Activated naive CD8-positive, alpha-beta T cell treated with anti-CD3 and anti-CD28 coated beads, Interleukin-2, amount 50 U/mL, for 24 hours (primary cell): Measurements from ENCODE around the gene NAA40.
A peak's percentile ranks its signal among the peaks of the same experiment; 100 is the strongest.

Source experiments
- ATAC-seq: fragments of 150-1000 bp; cut with Tn5 transposase; one replicate; pipeline ENCODE4 v1.10.0; 2021
- DNase-seq: peaks from one replicate; pipeline ENCODE4 v3.0.0; 2021
- H3K27ac Mint-ChIP-seq: one replicate; pipeline ENCODE4 v1.8.0; 2021; ENCODE audit warnings: mild to moderate bottlenecking, mixed read lengths
- H3K27me3 Mint-ChIP-seq: one replicate; pipeline ENCODE4 v1.8.0; 2021; ENCODE audit warnings: mixed read lengths
- H3K36me3 Mint-ChIP-seq: one replicate; pipeline ENCODE4 v1.8.0; 2021; ENCODE audit warnings: low read depth, mixed read lengths
- H3K4me1 Mint-ChIP-seq: one replicate; pipeline ENCODE4 v1.8.0; 2021; ENCODE audit warnings: mixed read lengths
- H3K4me3 Mint-ChIP-seq: one replicate; pipeline ENCODE4 v1.8.0; 2021; ENCODE audit warnings: mild to moderate bottlenecking, moderate library complexity, mixed read lengths
- H3K9me3 Mint-ChIP-seq: one replicate; pipeline ENCODE4 v1.8.0; 2021; ENCODE audit warnings: mixed read lengths

The NAA40 gene

DNA sequence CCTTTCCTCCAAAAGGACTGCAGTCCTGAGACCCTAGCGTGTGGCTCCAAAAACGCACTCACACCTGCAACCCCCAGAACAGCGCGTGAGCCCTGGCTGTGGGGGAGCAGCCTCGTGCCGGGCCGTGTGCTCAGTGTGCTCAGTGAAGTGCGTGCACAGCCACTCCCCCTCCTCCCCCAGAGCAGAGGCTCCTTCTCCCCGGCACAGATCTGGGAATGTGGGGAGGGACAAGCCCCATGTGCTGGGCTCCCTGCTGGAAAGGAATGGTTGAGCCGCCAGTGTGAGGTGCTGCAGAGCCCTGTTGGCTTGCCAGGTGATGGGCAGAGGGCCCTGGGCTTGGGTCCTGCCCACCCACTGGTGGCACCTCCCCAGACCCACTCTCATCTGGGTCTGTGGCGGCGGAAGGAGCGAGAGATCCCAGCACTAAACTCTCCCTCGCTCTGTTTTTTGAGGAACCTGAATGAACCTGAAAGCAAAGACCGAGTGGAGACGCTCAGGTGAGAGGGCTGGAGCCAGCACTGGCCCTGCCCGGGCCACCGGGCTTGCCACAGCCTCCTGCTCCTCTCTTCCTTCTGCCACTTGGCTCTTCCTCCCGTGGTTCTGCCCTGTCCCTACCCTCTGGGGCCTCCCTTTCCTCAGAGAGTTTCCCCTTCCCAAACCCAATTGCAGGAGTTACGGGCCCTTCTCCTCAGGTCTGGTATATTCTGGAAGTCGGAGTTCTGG lies 30.8 kb upstream of the NAA40 start:
- no peak overlapping the region for H3K4me3 Mint-ChIP-seq
- peaks cover 16% of the 10 kb centered on the region for H3K36me3 Mint-ChIP-seq

DNA sequence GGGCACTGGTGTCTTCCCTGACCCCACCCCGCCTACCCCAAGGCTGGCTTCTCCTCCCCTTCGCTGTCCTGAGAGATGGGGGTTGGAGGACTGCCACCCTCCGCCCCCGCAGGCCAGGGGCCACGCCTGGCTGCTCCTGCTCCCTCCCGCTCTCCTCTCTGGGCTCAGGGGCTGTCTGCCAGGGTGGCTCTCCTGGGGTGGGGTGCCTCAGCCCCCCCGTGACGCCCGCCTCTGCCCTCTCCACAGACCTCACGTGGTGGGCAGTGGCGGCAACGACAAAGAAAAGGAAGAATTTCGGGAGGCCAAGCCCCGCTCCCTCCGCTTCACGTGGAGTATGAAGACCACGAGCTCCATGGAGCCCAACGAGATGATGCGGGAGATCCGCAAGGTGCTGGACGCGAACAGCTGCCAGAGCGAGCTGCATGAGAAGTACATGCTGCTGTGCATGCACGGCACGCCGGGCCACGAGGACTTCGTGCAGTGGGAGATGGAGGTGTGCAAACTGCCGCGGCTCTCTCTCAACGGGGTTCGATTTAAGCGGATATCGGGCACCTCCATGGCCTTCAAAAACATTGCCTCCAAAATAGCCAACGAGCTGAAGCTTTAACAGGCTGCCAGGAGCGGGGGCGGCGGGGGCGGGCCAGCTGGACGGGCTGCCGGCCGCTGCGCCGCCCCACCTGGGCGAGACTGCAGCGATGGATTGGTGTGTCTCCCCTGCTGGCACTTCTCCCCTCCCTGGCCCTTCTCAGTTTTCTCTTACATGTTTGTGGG lies 30.0 kb upstream of the NAA40 start:
- H3K27me3 Mint-ChIP-seq, result no peaks in the 10 kb centered on the region
- no peaks in the 10 kb centered on the region for H3K4me1 Mint-ChIP-seq
- DNase-seq (no peak), ATAC-seq (no peak)
- H3K9me3 Mint-ChIP-seq, result no peaks in the 10 kb centered on the region
- H3K27ac Mint-ChIP-seq, result no peak overlapping the region
- H3K36me3 Mint-ChIP-seq, result peaks cover 12% of the 10 kb centered on the region
- no peak overlapping the region for H3K4me3 Mint-ChIP-seq

More for the DNA sequence above, 30.8 kb upstream of the NAA40 start:
- H3K4me1 Mint-ChIP-seq, result no peaks in the 10 kb centered on the region
- no peaks in the 10 kb centered on the region for H3K27me3 Mint-ChIP-seq
- no peaks in the 10 kb centered on the region for H3K9me3 Mint-ChIP-seq
- DNase-seq (no peak), ATAC-seq (no peak)
- H3K27ac Mint-ChIP-seq, result no peak overlapping the region

DNA sequence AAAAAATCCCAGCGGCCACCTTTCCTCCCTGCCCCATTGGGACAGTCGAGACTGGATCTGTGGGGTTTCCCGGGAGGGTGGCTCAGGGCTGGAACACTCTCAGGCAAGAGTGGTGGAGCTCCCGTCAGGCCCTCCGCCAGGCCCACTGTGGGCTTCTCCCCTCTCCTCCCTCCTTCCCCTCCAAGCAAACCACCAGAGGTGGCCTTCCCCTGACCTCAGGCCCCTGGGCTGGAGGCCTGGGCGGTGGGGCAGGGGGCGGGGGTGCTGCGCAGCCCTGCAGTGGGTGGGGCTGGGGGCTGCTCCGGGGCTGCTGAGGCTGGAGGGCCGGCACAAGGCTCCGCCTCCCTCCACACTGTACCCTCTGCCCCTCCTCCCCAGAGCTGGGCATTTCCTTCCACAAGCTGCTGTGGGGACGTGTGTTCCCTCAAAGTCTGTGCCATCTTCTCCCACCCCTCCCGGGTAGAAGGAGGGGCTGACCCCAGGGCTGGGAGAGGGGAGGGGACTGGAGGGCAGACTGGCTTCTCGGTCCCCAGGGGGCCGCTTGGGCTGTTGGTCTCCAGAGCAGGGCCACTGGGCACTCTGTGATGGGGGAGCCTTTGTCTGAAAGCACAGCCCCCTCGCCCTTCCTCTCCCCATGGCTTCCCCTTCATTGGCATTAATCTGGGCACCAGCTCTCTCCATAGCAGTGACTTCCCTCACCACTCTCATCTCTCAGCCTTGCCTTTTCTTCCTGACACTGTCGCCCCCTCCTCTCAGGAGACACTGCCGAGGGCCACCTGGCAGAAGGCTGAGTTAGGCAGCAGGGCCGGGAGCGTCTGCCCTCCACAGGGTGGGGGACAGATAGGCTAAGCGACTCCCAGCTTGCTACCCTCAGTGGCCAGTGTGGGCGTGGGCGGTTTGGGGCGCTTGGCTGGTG lies 29.0 kb upstream of the NAA40 start:
- H3K4me1 Mint-ChIP-seq, result no peaks in the 10 kb centered on the region
- no peak for ATAC-seq

DNA sequence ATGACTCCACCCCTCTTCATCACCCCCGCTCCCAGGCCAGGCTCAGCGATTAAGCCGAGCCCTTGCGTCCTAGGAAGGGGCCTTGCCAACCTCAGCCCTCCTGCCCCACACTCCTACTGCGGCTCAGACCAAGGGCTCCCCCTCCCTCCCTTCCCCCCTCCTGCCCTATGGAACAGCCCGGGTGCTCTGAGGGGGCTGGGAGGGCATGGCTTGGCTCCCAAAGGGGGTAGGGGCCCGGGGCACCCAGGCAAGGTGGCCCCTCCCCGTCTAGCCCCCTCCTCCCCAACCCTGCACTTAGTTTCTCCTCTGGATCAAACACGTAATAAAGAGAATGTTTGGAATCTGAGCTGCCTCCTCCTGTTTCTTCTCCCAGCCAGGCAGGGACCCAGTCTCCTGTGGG lies 28.1 kb upstream of the NAA40 start:
- H3K4me3 Mint-ChIP-seq, result no peak overlapping the region

More for the DNA sequence above, 29.0 kb upstream of the NAA40 start:
- H3K27me3 Mint-ChIP-seq, result peaks cover 2% of the 10 kb centered on the region
- no peak overlapping the region for H3K4me3 Mint-ChIP-seq
- peaks cover 7% of the 10 kb centered on the region for H3K36me3 Mint-ChIP-seq
- H3K27ac Mint-ChIP-seq, result peak overlapping the region; percentile 46
- no peaks in the 10 kb centered on the region for H3K9me3 Mint-ChIP-seq
- no peak for DNase-seq

DNA sequence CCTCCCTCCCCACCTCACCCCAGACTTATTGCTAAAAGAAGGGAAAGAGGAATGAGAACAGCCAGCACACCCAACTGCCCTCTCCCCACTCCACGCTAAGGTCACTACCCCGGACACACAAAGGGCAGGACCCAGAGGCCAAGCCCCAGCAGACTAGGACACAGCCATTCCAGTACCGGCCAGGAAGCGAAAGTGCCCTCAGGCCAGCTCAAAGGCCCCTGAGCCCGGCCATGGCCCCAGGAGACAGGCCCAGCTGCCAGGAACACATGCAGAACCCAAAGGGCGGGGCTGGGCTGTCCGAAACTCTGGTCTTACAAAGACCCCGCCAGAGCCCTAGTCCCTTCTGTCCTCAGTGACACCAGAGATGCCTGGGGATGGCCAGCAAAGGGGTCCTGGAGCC lies 27.4 kb upstream of the NAA40 start:
- ATAC-seq (no peak), DNase-seq (no peak)
- H3K27ac Mint-ChIP-seq, result no peak overlapping the region

More for the DNA sequence above, 28.1 kb upstream of the NAA40 start:
- Mint-ChIP-seq H3K27ac (no peak overlapping the region), H3K9me3 (no peaks in the 10 kb centered on the region), H3K27me3 (peaks cover 6% of the 10 kb centered on the region), H3K4me1 (peaks cover 2% of the 10 kb centered on the region), H3K36me3 (peaks cover 4% of the 10 kb centered on the region)
- ATAC-seq, result no peak
- no peak for DNase-seq

DNA sequence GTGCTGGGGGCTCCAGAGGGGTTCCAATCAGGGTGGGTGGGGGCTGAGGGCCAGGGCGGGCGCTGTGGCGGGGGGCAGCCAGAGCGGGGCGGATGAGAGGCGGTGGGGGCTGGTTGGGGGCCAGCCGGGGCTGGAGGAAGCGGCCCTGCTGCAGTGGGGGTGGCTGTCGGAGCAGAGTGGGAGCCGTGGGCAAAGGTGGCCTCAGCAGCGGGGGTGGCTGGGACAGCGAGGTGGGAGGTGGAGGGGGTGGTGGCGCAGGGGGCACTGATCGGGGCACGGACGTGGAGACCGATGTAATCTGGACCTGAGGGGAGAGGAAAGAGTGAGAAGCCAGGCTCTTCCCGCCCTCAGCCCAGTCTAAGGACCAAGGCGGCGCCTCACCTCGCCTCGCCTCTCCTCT lies 26.9 kb upstream of the NAA40 start:
- Mint-ChIP-seq H3K4me1 (peaks cover 5% of the 10 kb centered on the region), H3K27ac (no peak overlapping the region)

More for the DNA sequence above, 27.4 kb upstream of the NAA40 start:
- Mint-ChIP-seq H3K27me3 (peaks cover 8% of the 10 kb centered on the region), H3K4me1 (peaks cover 5% of the 10 kb centered on the region), H3K36me3 (peaks cover 4% of the 10 kb centered on the region), H3K4me3 (no peak overlapping the region), H3K9me3 (no peaks in the 10 kb centered on the region)

DNA sequence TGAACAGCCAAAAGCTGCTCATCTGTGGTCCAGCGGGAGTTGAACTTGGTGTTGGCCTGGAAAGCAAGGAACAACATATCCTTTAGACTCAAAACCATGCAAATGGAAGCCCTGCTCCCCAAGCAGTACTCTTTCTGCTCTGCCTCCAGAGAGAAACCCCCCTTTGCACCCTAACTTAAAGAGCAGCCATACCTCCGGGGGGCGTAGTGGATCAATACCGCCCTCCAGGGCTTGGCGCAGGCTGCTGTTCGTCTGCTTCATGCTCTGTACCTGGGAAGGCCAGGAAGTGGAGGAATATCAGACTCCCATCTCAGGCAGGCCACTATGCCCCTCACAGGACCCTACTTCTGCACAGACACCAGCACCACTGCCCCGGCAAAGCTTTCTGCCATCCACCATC lies 26.1 kb upstream of the NAA40 start:
- Mint-ChIP-seq H3K36me3 (peaks cover 4% of the 10 kb centered on the region), H3K9me3 (no peaks in the 10 kb centered on the region), H3K4me1 (peaks cover 8% of the 10 kb centered on the region), H3K27ac (no peak overlapping the region), H3K27me3 (peaks cover 10% of the 10 kb centered on the region), H3K4me3 (no peak overlapping the region)
- ATAC-seq, result no peak
- DNase-seq, result no peak

More for the DNA sequence above, 26.9 kb upstream of the NAA40 start:
- peaks cover 4% of the 10 kb centered on the region for H3K36me3 Mint-ChIP-seq
- peaks cover 8% of the 10 kb centered on the region for H3K27me3 Mint-ChIP-seq
- ATAC-seq (no peak), DNase-seq (no peak)
- no peaks in the 10 kb centered on the region for H3K9me3 Mint-ChIP-seq
- no peak overlapping the region for H3K4me3 Mint-ChIP-seq

DNA sequence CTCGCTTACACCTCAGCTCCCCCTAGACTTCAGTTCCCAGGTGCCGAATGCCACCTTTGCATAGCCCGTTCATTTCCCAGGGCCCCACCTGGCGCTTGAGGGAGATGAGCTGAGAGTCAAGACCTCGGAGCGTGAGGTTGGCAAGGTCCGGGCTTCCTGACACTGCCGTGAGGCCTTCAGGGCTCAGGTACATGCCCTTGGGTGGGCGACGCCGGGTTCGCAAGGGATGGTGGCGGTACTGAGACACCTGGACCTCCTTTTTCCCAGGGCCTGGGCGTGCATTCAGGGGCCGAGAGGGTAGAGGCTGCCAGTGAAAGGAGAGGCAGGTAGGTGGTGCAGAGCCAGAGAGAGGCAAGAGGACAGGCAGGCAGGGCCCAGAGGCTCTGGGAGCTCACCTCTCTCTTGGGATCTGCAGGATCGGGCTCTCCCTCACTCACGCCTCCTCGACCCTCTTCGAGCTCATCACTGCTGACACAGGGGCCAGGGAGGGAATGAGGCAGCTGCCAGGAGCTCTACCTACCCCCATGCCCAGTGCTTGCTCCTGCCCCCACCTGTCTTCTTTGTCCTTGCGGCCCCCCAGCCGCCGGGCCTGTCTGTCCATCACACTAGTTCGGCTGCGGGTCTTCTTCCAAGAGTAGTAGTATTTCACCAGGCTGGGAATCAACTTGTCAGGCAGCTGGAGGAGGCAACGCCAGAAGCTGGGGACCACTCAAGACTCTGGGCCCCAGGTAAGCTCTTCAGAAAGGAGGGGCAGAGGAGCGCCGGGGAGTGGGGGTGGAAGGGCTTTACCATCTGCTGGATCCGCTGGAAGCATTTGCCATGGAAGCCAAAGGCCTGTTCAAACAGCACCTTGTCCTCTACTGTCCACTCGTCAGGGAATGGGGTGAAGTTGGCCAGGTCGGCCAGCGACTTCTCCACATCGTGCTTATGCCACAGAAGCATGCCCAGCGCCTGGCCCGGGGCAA lies 24.7 kb upstream of the NAA40 start:
- ATAC-seq (no peak), DNase-seq (no peak)
- no peaks in the 10 kb centered on the region for H3K9me3 Mint-ChIP-seq

DNA sequence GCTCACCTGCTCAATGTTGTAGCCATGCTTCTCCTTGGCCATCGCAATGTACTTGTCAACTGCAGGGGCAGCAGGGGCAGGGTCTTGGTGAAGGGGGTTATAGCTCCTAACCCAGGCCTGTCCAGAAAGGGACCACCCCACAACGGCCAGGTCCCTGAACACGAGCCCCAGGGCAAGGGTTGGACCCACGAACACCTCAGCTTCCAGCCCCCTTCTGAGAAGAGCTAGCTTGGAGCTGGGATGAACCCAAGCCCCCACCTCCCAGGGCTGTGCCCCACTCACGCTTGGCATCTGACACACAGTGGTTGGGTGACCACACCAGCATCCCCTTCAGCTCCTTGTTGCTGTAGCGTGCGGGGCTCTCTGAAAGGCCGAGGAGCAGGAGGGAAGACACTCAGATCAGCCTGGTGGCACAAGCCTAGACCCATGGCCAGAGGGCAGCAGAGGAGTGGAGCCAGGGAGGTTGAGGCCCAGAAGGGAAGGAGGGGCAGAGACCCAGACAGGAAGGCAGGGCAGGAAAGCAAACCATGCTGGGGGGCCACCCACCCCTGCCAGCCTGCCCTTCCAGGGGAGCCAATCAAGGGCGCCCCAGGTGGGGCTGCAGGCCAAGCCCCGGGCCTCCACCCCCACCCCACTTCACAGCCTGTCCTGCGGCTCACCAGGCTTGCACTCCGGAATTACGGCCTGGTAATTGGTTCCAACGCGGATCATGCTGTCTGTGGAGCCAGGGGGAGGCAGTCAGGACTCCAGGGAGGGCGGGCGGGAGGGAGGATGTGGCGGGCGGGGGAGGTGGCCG lies 23.7 kb upstream of the NAA40 start:
- H3K9me3 Mint-ChIP-seq, result no peaks in the 10 kb centered on the region
- no peaks in the 10 kb centered on the region for H3K36me3 Mint-ChIP-seq
- H3K4me1 Mint-ChIP-seq, result peaks cover 15% of the 10 kb centered on the region
- no peak overlapping the region for H3K4me3 Mint-ChIP-seq
- peaks cover 11% of the 10 kb centered on the region for H3K27me3 Mint-ChIP-seq
- ATAC-seq (no peak), DNase-seq (no peak)
- no peak overlapping the region for H3K27ac Mint-ChIP-seq

More for the DNA sequence above, 24.7 kb upstream of the NAA40 start:
- no peak overlapping the region for H3K27ac Mint-ChIP-seq
- no peak overlapping the region for H3K4me3 Mint-ChIP-seq
- peaks cover 15% of the 10 kb centered on the region for H3K4me1 Mint-ChIP-seq
- no peaks in the 10 kb centered on the region for H3K36me3 Mint-ChIP-seq
- H3K27me3 Mint-ChIP-seq, result peaks cover 11% of the 10 kb centered on the region

DNA sequence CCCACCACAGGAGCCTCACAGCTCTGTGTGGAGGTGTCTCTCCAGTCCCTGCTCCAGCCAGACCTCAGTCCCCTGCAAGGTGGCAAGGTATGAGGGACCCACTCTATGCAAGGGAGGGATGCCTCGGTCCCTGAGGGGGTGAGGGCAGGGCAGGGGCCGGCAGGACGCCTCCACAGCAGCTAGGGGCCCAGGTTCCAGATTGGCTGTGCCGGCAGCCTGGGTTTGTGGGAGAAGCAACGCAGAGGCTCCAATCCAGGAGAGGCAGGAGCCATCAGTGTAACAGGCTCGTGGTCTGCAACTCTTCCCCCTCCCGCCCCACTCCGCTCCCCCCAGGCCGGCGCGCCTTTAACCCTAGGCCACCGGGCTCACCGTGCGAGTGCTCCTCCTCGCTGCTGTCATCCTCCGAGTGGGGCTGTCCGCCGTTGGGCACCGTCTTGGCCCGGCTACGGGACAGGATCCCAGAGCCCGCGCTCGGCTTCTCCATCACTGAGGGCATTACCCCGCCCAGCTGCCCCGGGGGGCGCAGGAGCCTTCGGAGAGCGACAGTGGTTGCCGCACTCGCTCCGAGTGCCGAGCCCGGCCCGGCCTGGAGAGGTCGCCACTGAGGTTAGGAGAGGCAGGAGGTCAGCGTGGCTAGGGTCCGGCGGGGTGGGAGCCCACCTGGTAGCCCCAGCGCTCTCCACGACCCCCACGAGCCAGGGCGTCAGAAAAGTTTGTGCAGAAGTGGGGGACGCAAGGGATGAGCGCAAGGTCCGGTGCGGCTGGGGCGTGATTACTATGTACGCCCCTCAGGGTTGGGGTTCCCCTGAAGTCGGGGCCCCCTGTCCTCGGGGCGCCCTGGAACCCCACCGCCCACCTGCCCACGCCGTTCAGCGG lies 22.6 kb upstream of the NAA40 start:
- no peaks in the 10 kb centered on the region for H3K9me3 Mint-ChIP-seq
- H3K36me3 Mint-ChIP-seq, result no peaks in the 10 kb centered on the region
- H3K4me3 Mint-ChIP-seq, result peak overlapping the region; percentile 78
- H3K27ac Mint-ChIP-seq, result no peak overlapping the region
- DNase-seq (peak; percentile 68), ATAC-seq (no peak)
- H3K27me3 Mint-ChIP-seq, result peaks cover 11% of the 10 kb centered on the region
- peaks cover 15% of the 10 kb centered on the region for H3K4me1 Mint-ChIP-seq

DNA sequence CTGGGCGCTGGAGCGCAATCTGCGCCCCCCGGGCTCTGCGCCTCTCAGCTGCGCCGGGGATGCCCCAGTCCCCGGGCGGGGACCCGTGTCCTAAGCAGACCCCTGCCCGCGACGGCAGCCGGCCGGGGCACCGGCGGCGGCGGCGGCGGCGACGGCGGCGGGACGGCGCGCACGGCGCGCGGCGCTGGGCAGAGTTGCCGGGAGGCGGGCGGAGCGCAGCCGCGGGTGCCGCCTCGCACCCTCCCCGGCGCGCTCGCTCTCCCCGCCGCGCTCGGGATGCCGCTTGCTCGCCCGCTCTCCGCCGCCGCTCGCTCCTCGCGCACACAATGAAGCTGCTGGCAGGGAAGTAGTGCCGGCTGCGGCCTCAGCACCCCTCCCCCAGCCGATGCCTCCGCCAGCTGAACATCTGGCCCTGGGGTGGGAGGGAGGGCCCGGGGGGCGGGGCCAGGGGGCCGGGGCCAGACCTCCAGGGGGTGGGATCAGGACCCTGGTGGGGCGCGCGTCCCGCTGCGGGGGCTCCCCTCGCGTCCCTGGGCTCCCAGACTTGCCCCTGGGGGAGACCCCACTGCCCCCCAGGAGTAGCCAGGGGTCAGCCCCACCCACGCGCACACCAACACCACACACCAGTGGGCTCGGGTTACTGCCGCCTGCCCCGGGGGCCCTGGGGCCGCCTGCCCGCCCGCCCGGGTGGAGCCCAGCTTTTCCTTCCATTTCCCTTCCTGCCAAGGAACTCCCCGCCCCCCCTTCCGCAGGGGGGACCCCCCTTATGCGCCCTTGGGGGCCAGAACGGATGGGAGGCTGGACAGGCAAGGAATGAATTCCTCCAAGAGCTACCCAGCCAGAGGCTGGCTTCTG lies 21.7 kb upstream of the NAA40 start, which contains the start of gene RCOR2:
RCOR2 (minus strand) TSS at position 328 of the 855 bp plus-strand sequence. CDS start 708 bp downstream, outside the sequence.
- Mint-ChIP-seq H3K27me3 (peaks cover 11% of the 10 kb centered on the region), H3K36me3 (no peaks in the 10 kb centered on the region), H3K27ac (no peak within 1 kb of the TSS), H3K4me1 (peaks cover 15% of the 10 kb centered on the region), H3K9me3 (no peaks in the 10 kb centered on the region), H3K4me3 (peak within 1 kb of the TSS; percentile 78)
- DNase-seq, result peak; percentile 69
- ATAC-seq, result peak; percentile 64
